K562 (cell line): ENCODE measurements around the gene CCDC106. TPM values are rescaled to one million over a fixed set of nuclear protein-coding genes. Genes with fewer than 3 reads are reported as not detected.
A peak's percentile ranks its signal among the peaks of the same experiment; 100 is the strongest.

Experiments used
- ARHGAP35 ChIP-seq: fragments of 450-650 bp; IDR thresholded peaks from 2 replicates; pipeline ENCODE4 v1.6.1; 2018; ENCODE audit not compliant: partially characterized antibody
- CREB1 ChIP-seq, 2 experiments: sonication (generic) in 1 of 2; formaldehyde crosslinking in 1 of 2; IDR thresholded peaks; 2 replicates each; pipeline versions ENCODE4 v1.6.1 to v1.8.0; 2012 to 2022; ENCODE audit warnings: inconsistent platforms in 1 of 2, mild to moderate bottlenecking in 1 of 2, missing genetic modification reagents in 1 of 2, moderate library complexity in 1 of 2
- ETV5 ChIP-seq: sonication (generic); formaldehyde crosslinking; IDR thresholded peaks from 2 replicates; pipeline ENCODE4 v1.4.0; 2020; ENCODE audit warnings: low read depth, mild to moderate bottlenecking, missing genetic modification reagents
- HDGF ChIP-seq: fragments of 450-650 bp; IDR thresholded peaks from 2 replicates; pipeline ENCODE4 v1.6.1; 2016
- ILF3 ChIP-seq: fragments of 450-650 bp; IDR thresholded peaks from 2 replicates; pipeline ENCODE4 v1.6.1; 2018; ENCODE audit warnings: antibody characterized with exemption, mild to moderate bottlenecking, moderate library complexity, borderline replicate concordance
- KLF6 ChIP-seq: fragments of 250-450 bp; sonication (Bioruptor Pico); IDR thresholded peaks from 2 replicates; pipeline ENCODE4 v1.4.0; 2020; ENCODE audit warnings: mild to moderate bottlenecking, moderate library complexity, borderline replicate concordance
- MEF2D ChIP-seq: conservative IDR thresholded peaks from 2 replicates; pipeline ENCODE4 v1.6.1; 2016; ENCODE audit warnings: low read depth, missing genetic modification characterization, missing compliant biosample characterization
- MTA3 ChIP-seq: fragments of 450-650 bp; formaldehyde crosslinking; IDR thresholded peaks from 2 replicates; pipeline ENCODE4 v1.6.1; 2017; ENCODE audit warnings: mild to moderate bottlenecking, borderline replicate concordance
- NCOR1 ChIP-seq: fragments of 450-650 bp; IDR thresholded peaks from 2 replicates; pipeline ENCODE4 v1.6.1; 2016; ENCODE audit warnings: mild to moderate bottlenecking, moderate library complexity
- NFXL1 ChIP-seq: fragments of 450-650 bp; formaldehyde crosslinking; IDR thresholded peaks from 2 replicates; pipeline ENCODE4 v1.4.0; 2021; ENCODE audit warnings: mild to moderate bottlenecking
- NR2C2 ChIP-seq, 2 experiments: fragments of 200-800 bp in 1 of 2; sonication (Bioruptor generic) in 1 of 2; sonication (generic) in 1 of 2; formaldehyde crosslinking in 1 of 2; IDR thresholded peaks; 2 replicates each; pipeline versions ENCODE4 v1.6.1 to v1.8.0; 2016 to 2022; ENCODE audit warnings: mild to moderate bottlenecking in 1 of 2, missing compliant biosample characterization in 1 of 2, missing genetic modification characterization in 1 of 2, missing genetic modification reagents in 1 of 2
- RCOR1 ChIP-seq, 2 experiments: IDR thresholded peaks; 2 replicates each; pipeline ENCODE4 v1.6.1; 2012; ENCODE audit warnings: low read depth in 2 of 2, low read length in 2 of 2, borderline replicate concordance in 1 of 2, improper control_type of control experiment in 1 of 2
- RNF2 ChIP-seq: sonication (generic); IDR thresholded peaks from 2 replicates; pipeline ENCODE4 v1.6.1; 2016
- SMAD1 ChIP-seq: fragments of 150-350 bp; IDR thresholded peaks from 2 replicates; pipeline ENCODE4 v1.6.1; 2014; ENCODE audit warnings: low read length, low read depth; ENCODE audit not compliant: partially characterized antibody
- SNRNP70 ChIP-seq: fragments of 200-400 bp; formaldehyde crosslinking; optimal IDR thresholded peaks from 2 replicates; pipeline ENCODE3; 2017; ENCODE audit warnings: low read depth, low read length
- TCF7 ChIP-seq: sonication (generic); IDR thresholded peaks from 2 replicates; pipeline ENCODE4 v1.6.1; 2016; ENCODE audit warnings: antibody characterized with exemption, borderline replicate concordance
- XRCC3 ChIP-seq: fragments of 450-650 bp; IDR thresholded peaks from 2 replicates; pipeline ENCODE4 v1.6.1; 2017; ENCODE audit warnings: mild to moderate bottlenecking, moderate library complexity
- ZC3H8 ChIP-seq: fragments of 450-650 bp; IDR thresholded peaks from 2 replicates; pipeline ENCODE4 v1.6.1; 2017
- ZNF140 ChIP-seq: fragments of 250-450 bp; sonication (Bioruptor Pico); IDR thresholded peaks from 2 replicates; pipeline ENCODE4 v1.8.0; 2021; ENCODE audit warnings: moderate library complexity, mild to moderate bottlenecking, inconsistent platforms
- ZNF644 ChIP-seq: fragments of 200-800 bp; sonication (Bioruptor generic); IDR thresholded peaks from 2 replicates; pipeline ENCODE4 v1.6.1; 2016; ENCODE audit warnings: low read depth, missing genetic modification characterization, missing compliant biosample characterization
- ZNF668 ChIP-seq: fragments of 250-450 bp; sonication (Bioruptor Pico); IDR thresholded peaks from 2 replicates; pipeline ENCODE4 v1.8.0; 2022; ENCODE audit warnings: mild to moderate bottlenecking, inconsistent platforms
- polyA plus RNA-seq, 8 experiments: library from polyadenylated mRNA; depleted of rRNA in 4 of 8; stranded (reverse) in 5 of 8; unstranded in 3 of 8; fragments of >200 nt; fragmentation: Nextera tagmentation in 2 of 8; fragmentation: Illumina TruSeq in 1 of 8; extraction: Ambion mirVana in 2 of 8; extraction: Trizol in 1 of 8; gene quantifications; 2 replicates each; pipeline versions ENCODE4 v1.2.1 to v1.2.3, GENCODE V29; 2011 to 2014; ENCODE audit warnings: inconsistent platforms in 1 of 8, missing spikeins in 1 of 8
- total RNA-seq, 7 experiments: library from RNA; depleted of rRNA in 6 of 7; stranded (reverse); fragments of >200 nt in 6 of 7; fragmentation: Illumina TruSeq in 2 of 7; extraction: Trizol in 2 of 7; gene quantifications; 2 replicates each; pipeline versions ENCODE4 v1.2.1 to v1.2.3, GENCODE V29; 2011 to 2021; ENCODE audit warnings: low replicate concordance in 1 of 7
- TF ChIP-seq, protein P1 (sequence below): IDR thresholded peaks from 2 replicates; pipeline ENCODE4 v1.6.1; 2014; ENCODE audit warnings: antibody characterized with exemption
- TF ChIP-seq, protein P2 (sequence below): fragments of 250-450 bp; sonication (Bioruptor Pico); IDR thresholded peaks from 2 replicates; pipeline ENCODE4 v1.8.0; 2022; ENCODE audit warnings: moderate library complexity, mild to moderate bottlenecking, inconsistent platforms
- TF ChIP-seq, protein P3 (sequence below): fragments of 450-650 bp; IDR thresholded peaks from 2 replicates; pipeline ENCODE4 v1.6.1; 2016; ENCODE audit warnings: borderline replicate concordance

Gene CCDC106
- total and polyA plus RNA-seq, 9 of the 15 experiments (the other 6 are each of a cell fraction or from before 2014, with no cell fraction given), result 0.10 to 27.5 (median 15.0) TPM; not detected in 1

DNA sequence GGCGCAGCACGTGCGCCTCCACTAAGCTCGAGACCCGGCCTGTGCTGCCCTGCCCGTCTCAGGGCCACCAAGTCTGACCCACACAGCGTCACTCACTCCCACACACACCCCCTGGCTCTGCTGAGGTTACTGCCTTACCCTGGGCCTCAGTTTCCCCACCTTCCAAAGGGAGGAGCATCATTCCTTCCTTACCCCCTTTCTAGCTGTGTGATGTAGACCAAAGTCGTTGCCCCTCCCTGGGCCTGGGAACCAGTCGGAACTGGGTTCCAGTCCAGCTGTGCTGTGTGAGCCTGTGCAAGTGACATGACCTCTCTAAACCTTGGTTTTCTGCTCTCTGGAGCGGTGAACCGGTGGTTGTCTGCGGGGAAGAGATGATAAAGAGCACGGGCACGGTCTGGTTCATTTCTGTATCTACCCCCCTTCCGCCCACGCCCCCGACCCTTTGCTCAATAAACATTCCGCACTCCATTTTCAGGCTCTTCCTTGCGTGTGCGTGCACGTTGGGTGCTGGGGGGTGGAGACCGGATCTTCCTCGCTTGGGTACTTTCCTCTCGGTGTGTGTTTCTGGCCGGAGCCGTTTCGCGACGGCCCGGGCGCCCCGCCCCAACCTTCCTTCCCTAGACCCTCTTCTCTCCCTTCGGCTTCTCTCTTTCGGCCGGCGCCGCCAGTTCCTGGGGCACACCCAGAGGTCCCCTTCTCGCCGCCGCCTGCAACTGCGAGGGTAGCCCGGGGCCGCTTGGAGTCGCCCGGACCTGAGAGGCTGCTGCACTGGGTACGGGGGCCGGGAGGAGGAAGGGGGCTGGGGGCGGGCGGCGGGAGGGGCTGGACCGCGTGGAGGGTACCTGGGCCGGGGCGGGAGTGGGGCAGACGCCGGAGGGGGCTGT is 4.8 kb upstream of the CCDC106 start, which contains the start of gene ZNF581 (continued):
- TF ChIP-seq SNRNP70, result no peak
- 0 out of 2 replicates have a peak, but pooled peaks have one; percentile 41 for TF ChIP-seq RNF2
- no peak for TF ChIP-seq ILF3
- no peak for TF ChIP-seq XRCC3
- no peak for TF ChIP-seq NFXL1
- TF ChIP-seq NR2C2 (CRISPR knock-in tag; IDR thresholded peaks at IDR 0.05), result 0 out of 2 replicates have a peak, but pooled peaks have one; percentile 29
- TF ChIP-seq NR2C2 (tag; IDR thresholded peaks at IDR 0.05), result peak; percentile 68
- TF ChIP-seq ZC3H8, result no peak
- peak; percentile 48; the same call in 1 of the 2 replicates for TF ChIP-seq ETV5 (CRISPR knock-in tag)
- TF ChIP-seq, protein P1, sequence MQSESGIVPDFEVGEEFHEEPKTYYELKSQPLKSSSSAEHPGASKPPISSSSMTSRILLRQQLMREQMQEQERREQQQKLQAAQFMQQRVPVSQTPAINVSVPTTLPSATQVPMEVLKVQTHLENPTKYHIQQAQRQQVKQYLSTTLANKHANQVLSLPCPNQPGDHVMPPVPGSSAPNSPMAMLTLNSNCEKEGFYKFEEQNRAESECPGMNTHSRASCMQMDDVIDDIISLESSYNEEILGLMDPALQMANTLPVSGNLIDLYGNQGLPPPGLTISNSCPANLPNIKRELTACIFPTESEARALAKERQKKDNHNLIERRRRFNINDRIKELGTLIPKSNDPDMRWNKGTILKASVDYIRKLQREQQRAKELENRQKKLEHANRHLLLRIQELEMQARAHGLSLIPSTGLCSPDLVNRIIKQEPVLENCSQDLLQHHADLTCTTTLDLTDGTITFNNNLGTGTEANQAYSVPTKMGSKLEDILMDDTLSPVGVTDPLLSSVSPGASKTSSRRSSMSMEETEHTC, result no peak
- no peak for TF ChIP-seq ZNF140 (CRISPR knock-in tag)
- TF ChIP-seq MTA3, result peak; percentile 74
- 0 out of 2 replicates have a peak, but pooled peaks have one; percentile 24 for TF ChIP-seq TCF7
- no peak for TF ChIP-seq ZNF644 (tag)
- TF ChIP-seq NCOR1, result 0 out of 2 replicates have a peak, but pooled peaks have one; percentile 16
- 0 out of 2 replicates have a peak, but pooled peaks have one; percentile 35 for TF ChIP-seq MEF2D (tag)
- TF ChIP-seq HDGF, result 0 out of 2 replicates have a peak, but pooled peaks have one; percentile 35
- TF ChIP-seq RCOR1 (IDR thresholded peaks at IDR 0.05; ENCODE audit: borderline replicate concordance in 1 of 2, low read depth in 2 of 2, low read length in 2 of 2), result peak in 1 of 2 experiments; percentile 17; a peak in 2 of 4 replicates
- TF ChIP-seq KLF6, result peak; percentile 34; the same call in 1 of the 2 replicates
- no peak for TF ChIP-seq ARHGAP35
- TF ChIP-seq, protein P2, sequence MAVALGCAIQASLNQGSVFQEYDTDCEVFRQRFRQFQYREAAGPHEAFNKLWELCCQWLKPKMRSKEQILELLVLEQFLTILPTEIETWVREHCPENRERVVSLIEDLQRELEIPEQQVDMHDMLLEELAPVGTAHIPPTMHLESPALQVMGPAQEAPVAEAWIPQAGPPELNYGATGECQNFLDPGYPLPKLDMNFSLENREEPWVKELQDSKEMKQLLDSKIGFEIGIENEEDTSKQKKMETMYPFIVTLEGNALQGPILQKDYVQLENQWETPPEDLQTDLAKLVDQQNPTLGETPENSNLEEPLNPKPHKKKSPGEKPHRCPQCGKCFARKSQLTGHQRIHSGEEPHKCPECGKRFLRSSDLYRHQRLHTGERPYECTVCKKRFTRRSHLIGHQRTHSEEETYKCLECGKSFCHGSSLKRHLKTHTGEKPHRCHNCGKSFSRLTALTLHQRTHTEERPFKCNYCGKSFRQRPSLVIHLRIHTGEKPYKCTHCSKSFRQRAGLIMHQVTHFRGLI, result no peak
- TF ChIP-seq ZNF668 (CRISPR knock-in tag), result no peak
- TF ChIP-seq SMAD1, result peak; percentile 52
- TF ChIP-seq, protein P3, sequence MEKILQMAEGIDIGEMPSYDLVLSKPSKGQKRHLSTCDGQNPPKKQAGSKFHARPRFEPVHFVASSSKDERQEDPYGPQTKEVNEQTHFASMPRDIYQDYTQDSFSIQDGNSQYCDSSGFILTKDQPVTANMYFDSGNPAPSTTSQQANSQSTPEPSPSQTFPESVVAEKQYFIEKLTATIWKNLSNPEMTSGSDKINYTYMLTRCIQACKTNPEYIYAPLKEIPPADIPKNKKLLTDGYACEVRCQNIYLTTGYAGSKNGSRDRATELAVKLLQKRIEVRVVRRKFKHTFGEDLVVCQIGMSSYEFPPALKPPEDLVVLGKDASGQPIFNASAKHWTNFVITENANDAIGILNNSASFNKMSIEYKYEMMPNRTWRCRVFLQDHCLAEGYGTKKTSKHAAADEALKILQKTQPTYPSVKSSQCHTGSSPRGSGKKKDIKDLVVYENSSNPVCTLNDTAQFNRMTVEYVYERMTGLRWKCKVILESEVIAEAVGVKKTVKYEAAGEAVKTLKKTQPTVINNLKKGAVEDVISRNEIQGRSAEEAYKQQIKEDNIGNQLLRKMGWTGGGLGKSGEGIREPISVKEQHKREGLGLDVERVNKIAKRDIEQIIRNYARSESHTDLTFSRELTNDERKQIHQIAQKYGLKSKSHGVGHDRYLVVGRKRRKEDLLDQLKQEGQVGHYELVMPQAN, result peak; percentile 66; the same call in 1 of the 2 replicates
- peak; percentile 9; the same call in 1 of the 2 replicates for TF ChIP-seq CREB1 (IDR thresholded peaks at IDR 0.05)
- no peak for TF ChIP-seq CREB1 (CRISPR knock-in tag; IDR thresholded peaks at IDR 0.05)
